ENCODE results near the gene KIAA1755.

KIAA1755 gene

DNA sequence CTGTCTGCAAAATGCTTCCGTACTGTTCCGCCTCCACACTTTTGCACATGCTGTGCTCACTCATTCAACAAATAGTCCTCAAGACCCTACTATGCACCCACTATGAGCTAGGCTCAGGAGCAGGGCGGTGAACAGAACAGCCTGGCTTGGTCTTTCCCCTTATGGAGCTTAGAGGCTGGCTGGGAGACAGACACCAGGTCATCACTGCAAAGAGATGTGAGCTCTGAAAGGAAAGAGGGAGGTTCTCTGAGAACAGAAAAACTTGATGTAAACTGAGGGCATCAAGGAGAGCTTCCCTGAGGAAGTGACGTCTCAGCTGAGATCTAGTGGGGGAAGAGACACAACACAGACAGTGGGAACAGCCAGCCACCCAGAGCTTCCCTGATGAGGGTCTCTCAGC, 64.5 kb downstream of the KIAA1755 start:
- no peak overlapping the region for H3K27ac ChIP-seq
- TF ChIP-seq CTCF (IDR thresholded peaks at IDR 0.05) (no peak), ZFX (IDR thresholded peaks at IDR 0.05; ENCODE audit: borderline replicate concordance) (no peak)

DNA sequence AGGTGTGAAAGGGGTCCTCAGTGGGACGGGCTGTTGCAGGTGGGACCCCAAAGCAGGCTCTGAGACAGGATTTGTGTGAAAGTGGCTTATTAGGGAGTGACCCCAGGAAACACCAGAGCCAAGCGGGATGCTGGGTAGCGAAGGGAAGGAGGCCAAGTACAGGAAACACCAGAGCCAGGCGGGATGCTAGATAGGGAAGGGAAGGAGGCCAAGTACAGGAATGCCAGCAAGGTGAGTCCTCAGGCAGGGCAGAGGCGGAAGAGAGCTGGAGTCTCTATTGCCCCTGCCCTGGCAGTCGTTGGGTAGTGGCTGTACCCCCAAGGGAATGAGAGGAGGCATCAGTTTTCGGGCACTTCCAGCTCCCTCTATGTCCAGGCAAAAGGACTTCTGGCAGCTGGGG, 65.0 kb downstream of the KIAA1755 start:
- H3K27ac ChIP-seq = no peak overlapping the region
- TF ChIP-seq CTCF (IDR thresholded peaks at IDR 0.05) (no peak), ZFX (IDR thresholded peaks at IDR 0.05; ENCODE audit: borderline replicate concordance) (no peak)

GRCh38 chr20:38194971-38195504, 65.5 kb downstream of the KIAA1755 start:
- no peak overlapping the region for H3K27ac ChIP-seq
- no peak for TF ChIP-seq CTCF (IDR thresholded peaks at IDR 0.05)
- no peak for TF ChIP-seq ZFX (IDR thresholded peaks at IDR 0.05; ENCODE audit: borderline replicate concordance)

GRCh38 chr20:38193586-38194105, 66.9 kb downstream of the KIAA1755 start:
- no peak overlapping the region for H3K27ac ChIP-seq
- no peak for TF ChIP-seq CTCF (IDR thresholded peaks at IDR 0.05)
- no peak for TF ChIP-seq ZFX (IDR thresholded peaks at IDR 0.05; ENCODE audit: borderline replicate concordance)

DNA sequence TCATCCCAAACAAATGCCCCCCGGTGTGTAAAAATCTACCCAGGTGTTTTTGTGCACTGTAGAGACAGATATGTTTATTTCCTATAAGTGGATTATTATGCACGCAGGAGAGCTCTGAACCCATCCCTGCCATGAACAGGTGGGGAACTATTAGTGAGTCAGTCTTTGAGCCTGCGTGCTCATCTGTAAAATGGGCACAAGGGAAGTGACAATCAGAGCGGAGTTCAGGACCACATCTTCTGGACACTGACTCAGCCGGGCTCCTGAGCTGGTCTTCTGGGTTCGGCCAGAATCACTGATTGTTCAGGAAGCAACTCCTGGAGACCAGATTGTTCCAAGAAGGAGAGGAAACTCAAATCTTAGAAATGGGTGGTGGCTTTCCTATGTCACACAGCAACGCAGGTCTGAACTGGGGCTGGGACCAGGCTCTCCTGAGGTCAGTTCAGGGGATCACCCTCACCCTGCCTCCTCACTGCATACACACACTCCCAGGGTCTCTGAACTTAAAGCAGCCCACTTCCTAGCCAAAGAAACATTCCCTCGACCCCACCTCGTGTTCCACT, 68.1 kb downstream of the KIAA1755 start:
- no peak overlapping the region for H3K27ac ChIP-seq

GRCh38 chr20:38191654-38192053, 68.9 kb downstream of the KIAA1755 start:
- H3K27ac ChIP-seq = no peak overlapping the region
- TF ChIP-seq ZFX (IDR thresholded peaks at IDR 0.05; ENCODE audit: borderline replicate concordance) (no peak), CTCF (IDR thresholded peaks at IDR 0.05) (no peak)

More for the DNA sequence above, 68.1 kb downstream of the KIAA1755 start:
- no peak for TF ChIP-seq ZFX (IDR thresholded peaks at IDR 0.05; ENCODE audit: borderline replicate concordance)
- TF ChIP-seq CTCF (IDR thresholded peaks at IDR 0.05) = no peak

DNA sequence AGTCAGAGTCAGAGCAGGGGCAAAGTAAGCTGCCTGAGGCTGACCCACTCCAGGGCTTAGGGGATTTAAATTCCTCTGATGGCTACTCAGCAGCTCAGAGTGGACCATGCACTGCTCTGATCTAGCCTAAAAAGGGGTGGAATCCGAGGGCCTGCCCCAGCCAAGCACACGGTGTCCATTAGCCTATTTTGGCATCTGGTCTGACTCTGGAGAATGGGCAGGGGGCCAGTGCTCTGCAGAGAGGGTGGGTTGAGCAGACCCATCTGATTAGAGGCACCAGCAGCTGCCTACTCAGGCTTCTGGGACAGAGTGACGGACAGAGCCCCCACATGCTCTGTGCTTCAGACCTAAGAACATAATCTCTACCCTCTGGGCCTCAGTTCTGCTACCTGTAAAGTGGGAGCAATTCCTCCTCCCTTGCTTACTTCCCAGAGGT, 69.6 kb downstream of the KIAA1755 start:
- no peak overlapping the region for H3K27ac ChIP-seq
- no peak for TF ChIP-seq CTCF (IDR thresholded peaks at IDR 0.05)
- no peak for TF ChIP-seq ZFX (IDR thresholded peaks at IDR 0.05; ENCODE audit: borderline replicate concordance)
